Suprapubic skin (tissue), 4 donors: ENCODE data around the gene API5.

Experiments
- CTCF ChIP-seq, 2 donors: fragments of 200-600 bp in 1 of 2; fragments of 450-650 bp in 1 of 2; sonication (generic) in 1 of 2; IDR thresholded peaks; one replicate each; pipeline ENCODE4 v1.5.1; 2016 to 2019; ENCODE audit warnings: antibody characterized with exemption in 2 of 2, mild to moderate bottlenecking in 1 of 2, moderate library complexity in 1 of 2
- EP300 ChIP-seq: sonication (generic); formaldehyde crosslinking; IDR thresholded peaks from one replicate; pipeline ENCODE4 v1.6.1; 2017; ENCODE audit warnings: antibody characterized with exemption
- POLR2A ChIP-seq, 2 donors: fragments of 450-650 bp; IDR thresholded peaks; one replicate each; pipeline ENCODE4 v1.6.1; 2017; ENCODE audit warnings: antibody characterized with exemption in 2 of 2, mild to moderate bottlenecking in 2 of 2, moderate library complexity in 2 of 2
- POLR2AphosphoS5 ChIP-seq, 3 donors: sonication (generic); formaldehyde crosslinking; IDR thresholded peaks; one replicate each; pipeline ENCODE4 v1.6.1; 2017; ENCODE audit warnings: antibody characterized with exemption in 3 of 3

GRCh38 chr11:43392713-43393112, 80.9 kb downstream of the API5 start:
- TF ChIP-seq CTCF (IDR thresholded peaks at IDR 0.05) (no peak), POLR2A (IDR thresholded peaks at IDR 0.05) (no peak), EP300 (no peak), POLR2AphosphoS5 (IDR thresholded peaks at IDR 0.05) (no peak)
